Mesendoderm (in vitro differentiated cells): Measurements from ENCODE around the gene MIA2.
"Not testable (repeated sequence)": the region's sequence is repeated elsewhere in the genome, so short reads cannot be mapped to it uniquely, and the experiment has no call there.

ENCODE experiments used
- DNase-seq: peaks from one replicate; pipeline ENCODE4 v3.0.0; 2013
- H2AK5ac ChIP-seq: 2 replicates; pipeline ENCODE4 v1.6.1; 2013; ENCODE audit warnings: low read length, inconsistent platforms
- H2BK120ac ChIP-seq: 2 replicates; pipeline ENCODE4 v1.6.1; 2013; ENCODE audit warnings: low read depth, mild to moderate bottlenecking, low read length, moderate library complexity, mixed read lengths
- H2BK15ac ChIP-seq: replicated peaks from 2 replicates; pipeline ENCODE4 v1.6.1; 2013; ENCODE audit warnings: low read depth, mild to moderate bottlenecking, moderate library complexity
- H2BK5ac ChIP-seq: 2 replicates; pipeline ENCODE4 v1.6.1; 2013; ENCODE audit warnings: low read length, inconsistent platforms
- H3K18ac ChIP-seq: 2 replicates; pipeline ENCODE4 v1.6.1; 2013; ENCODE audit warnings: mild to moderate bottlenecking, low read length, mixed read lengths
- H3K23ac ChIP-seq: one replicate; pipeline ENCODE4 v1.6.1; 2013; ENCODE audit warnings: low read length
- H3K27ac ChIP-seq: 2 replicates; pipeline ENCODE4 v1.5.1; 2013; ENCODE audit warnings: low read depth, mild to moderate bottlenecking, inconsistent platforms, low read length, moderate library complexity
- H3K27me3 ChIP-seq: 2 replicates; pipeline ENCODE4 v1.6.1; 2013; ENCODE audit warnings: low read length, control low read depth, mild to moderate bottlenecking, inconsistent platforms; ENCODE audit not compliant: insufficient read depth, poor library complexity
- H3K36me3 ChIP-seq: 2 replicates; pipeline ENCODE4 v1.6.1; 2013; ENCODE audit warnings: low read length, inconsistent platforms; ENCODE audit not compliant: control insufficient read depth, insufficient read depth
- H3K4ac ChIP-seq: one replicate; pipeline ENCODE4 v1.6.1; 2013; ENCODE audit warnings: low read depth, mild to moderate bottlenecking, low read length, moderate library complexity
- H3K4me1 ChIP-seq: 2 replicates; pipeline ENCODE4 v1.6.1; 2013; ENCODE audit warnings: low read depth, low read length, inconsistent platforms; ENCODE audit not compliant: control insufficient read depth
- H3K4me2 ChIP-seq: 2 replicates; pipeline ENCODE4 v1.6.1; 2013; ENCODE audit warnings: low read length
- H3K4me3 ChIP-seq: 2 replicates; pipeline ENCODE4 v1.5.1; 2013; ENCODE audit warnings: mild to moderate bottlenecking, low read length
- H3K56ac ChIP-seq: one replicate; pipeline ENCODE4 v1.6.1; 2013; ENCODE audit warnings: low read length
- H3K79me1 ChIP-seq: 2 replicates; pipeline ENCODE4 v1.6.1; 2013; ENCODE audit warnings: low read length, inconsistent platforms
- H3K79me2 ChIP-seq: 2 replicates; pipeline ENCODE4 v1.6.1; 2013; ENCODE audit warnings: mild to moderate bottlenecking, low read length; ENCODE audit not compliant: control insufficient read depth, insufficient read depth
- H3K9ac ChIP-seq: 2 replicates; pipeline ENCODE4 v1.6.1; 2013; ENCODE audit warnings: low read length, inconsistent platforms
- H4K5ac ChIP-seq: one replicate; pipeline ENCODE4 v1.6.1; 2013; ENCODE audit warnings: low read length
- H4K8ac ChIP-seq: one replicate; pipeline ENCODE4 v1.6.1; 2013; ENCODE audit warnings: low read depth, mild to moderate bottlenecking, control low read depth, low read length, moderate library complexity
- WGBS: extraction: QIAGEN DNeasy Blood & Tissue Kit; methylation state at CpG from one replicate; pipeline ENCODE4 v1.1.7; 2013; ENCODE audit warnings: low lambda C conversion rate, missing lambda C conversion rate; ENCODE audit not compliant: insufficient coverage; ENCODE audit errors: extremely low coverage; 5-methylcytosine and 5-hydroxymethylcytosine counted together

The MIA2 gene

DNA sequence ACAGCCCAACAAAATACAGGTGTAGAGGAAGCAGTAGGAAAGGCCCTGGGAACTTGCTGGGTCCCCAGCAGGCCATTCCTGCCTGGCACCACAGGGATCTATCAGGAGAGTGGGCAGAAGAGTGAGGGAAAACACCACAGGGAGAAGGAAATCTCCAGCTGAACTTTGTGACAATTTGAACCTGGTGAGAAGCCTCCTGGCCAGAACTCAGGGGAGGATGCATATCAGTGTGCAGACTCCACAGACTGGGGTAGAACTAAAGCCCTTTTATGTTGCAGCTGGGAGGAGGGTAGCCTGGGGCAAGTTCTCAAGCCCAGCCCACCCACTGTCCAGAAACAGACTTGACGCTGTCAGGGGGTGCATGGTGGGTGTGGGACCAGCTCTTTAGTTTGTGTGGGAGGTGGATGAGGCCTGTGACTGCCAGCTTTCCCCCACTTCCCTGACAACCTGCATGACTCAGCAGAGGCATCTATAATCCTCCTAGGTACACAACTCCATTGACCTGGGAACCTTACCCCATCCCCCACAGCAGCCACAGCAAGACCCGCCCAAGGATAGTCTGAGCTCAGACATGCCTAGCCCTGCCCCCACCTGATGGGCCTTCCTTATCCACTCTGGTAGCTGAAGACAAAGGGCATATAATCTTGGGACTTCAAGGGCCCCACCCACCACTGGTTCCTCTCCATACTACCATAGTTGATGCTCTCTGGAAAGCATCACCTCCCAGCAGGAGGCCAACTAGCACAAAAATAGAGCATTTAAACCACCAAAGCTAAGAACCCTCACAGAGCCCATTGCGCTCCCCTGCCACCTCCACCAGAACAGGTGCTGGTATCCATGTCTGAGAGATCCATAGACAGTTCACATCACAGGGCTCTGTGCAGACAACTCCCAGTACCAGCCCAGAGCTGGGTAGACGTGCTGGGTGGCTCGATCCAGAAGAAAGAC, 29.8 kb upstream of the MIA2 start:
- H3K79me2 ChIP-seq = no peaks in the 10 kb centered on the region
- peaks cover 5% of the 10 kb centered on the region for H3K4me1 ChIP-seq
- no CpG with 5 or more reads among the region's 5 CpGs for WGBS
- peak overlapping the region; percentile 31 for H2BK120ac ChIP-seq
- H2BK5ac ChIP-seq = peak overlapping the region; percentile 81
- H4K5ac ChIP-seq = peak overlapping the region; percentile 30
- H3K27ac ChIP-seq = peak overlapping the region; percentile 96
- H3K23ac ChIP-seq = no peak overlapping the region
- H3K4ac ChIP-seq = no peak overlapping the region
- H3K79me1 ChIP-seq = no peaks in the 10 kb centered on the region
- no peak overlapping the region for H3K4me3 ChIP-seq
- H3K56ac ChIP-seq = peak overlapping the region; percentile 68
- peak; percentile 95 for DNase-seq
- H3K9ac ChIP-seq = peak overlapping the region; percentile 37
- H2BK15ac ChIP-seq = no peak overlapping the region
- no peaks in the 10 kb centered on the region for H3K27me3 ChIP-seq
- no peak overlapping the region for H3K4me2 ChIP-seq
- H3K18ac ChIP-seq = peak overlapping the region; percentile 65
- no peak overlapping the region for H2AK5ac ChIP-seq
- H4K8ac ChIP-seq = no peak overlapping the region
- no peaks in the 10 kb centered on the region for H3K36me3 ChIP-seq

DNA sequence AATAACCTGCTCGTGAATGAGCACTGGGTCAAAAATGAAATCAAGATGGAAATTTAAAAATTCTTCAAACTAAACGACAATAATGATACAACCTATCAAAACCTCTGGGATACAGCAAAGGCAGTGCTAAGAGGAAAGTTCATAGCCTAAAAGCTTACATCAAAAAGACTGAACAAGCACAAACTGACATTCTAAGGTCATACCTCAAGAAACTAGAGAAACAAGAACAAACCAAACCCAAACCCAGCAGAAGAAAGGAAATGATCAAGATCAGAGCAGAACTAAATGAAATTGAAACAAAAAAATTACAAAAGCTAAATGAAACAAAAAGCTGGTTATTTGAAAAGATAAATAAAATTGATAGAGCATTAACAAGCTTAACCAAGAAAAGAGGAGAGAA, 26.3 kb upstream of the MIA2 start:
- H3K23ac ChIP-seq, H3K4me1 ChIP-seq, H2BK120ac ChIP-seq, H3K56ac ChIP-seq, H3K4me2 ChIP-seq, H3K4ac ChIP-seq, H3K18ac ChIP-seq, H2AK5ac ChIP-seq, H4K8ac ChIP-seq, H2BK15ac ChIP-seq, H4K5ac ChIP-seq, H3K79me1 ChIP-seq, H2BK5ac ChIP-seq, H3K27ac ChIP-seq, H3K79me2 ChIP-seq, H3K36me3 ChIP-seq, H3K4me3 ChIP-seq, H3K9ac ChIP-seq, DNase-seq, H3K27me3 ChIP-seq: not testable (repeated sequence)
- WGBS = no CpG with 5 or more reads among the region's 2 CpGs

DNA sequence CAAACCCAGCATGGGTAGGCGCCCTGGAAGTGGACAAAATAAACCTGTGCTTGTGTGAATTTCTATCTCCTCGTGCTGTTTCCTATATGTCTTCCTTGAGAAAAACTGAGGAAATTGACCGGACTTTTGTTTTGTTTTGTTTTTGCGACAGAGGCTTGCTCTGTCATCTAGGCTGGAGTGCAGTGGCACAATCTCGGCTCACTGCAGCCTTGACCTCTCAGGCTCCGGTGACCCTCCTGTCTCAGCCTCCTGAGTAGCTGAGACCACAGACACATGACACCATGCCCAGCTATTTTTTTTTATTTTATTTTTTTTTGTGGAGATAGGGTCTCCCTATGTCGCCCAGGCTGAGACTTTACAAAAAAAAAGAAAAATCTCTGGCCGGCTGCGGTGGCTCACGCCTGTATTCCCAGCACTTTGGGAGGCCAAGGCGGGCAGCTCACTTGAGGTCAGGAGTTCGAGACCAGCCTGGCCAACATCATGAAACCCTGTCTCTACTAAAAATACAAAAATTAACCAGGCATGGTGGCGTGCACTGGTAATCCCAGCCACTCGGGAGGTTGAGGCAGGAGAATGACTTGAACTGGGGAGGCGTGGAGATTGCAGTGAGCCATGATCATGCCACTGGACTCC, 22.5 kb upstream of the MIA2 start:
- no peak overlapping the region for H3K9ac ChIP-seq
- no peak overlapping the region for H3K18ac ChIP-seq
- no peak overlapping the region for H3K4ac ChIP-seq
- H3K27ac ChIP-seq = no peak overlapping the region
- H3K56ac ChIP-seq = no peak overlapping the region
- no CpG with 5 or more reads among the region's 15 CpGs for WGBS
- H3K4me2 ChIP-seq = no peak overlapping the region
- H2AK5ac ChIP-seq = no peak overlapping the region
- H2BK15ac ChIP-seq = no peak overlapping the region
- no peaks in the 10 kb centered on the region for H3K4me1 ChIP-seq
- no peaks in the 10 kb centered on the region for H3K27me3 ChIP-seq
- no peaks in the 10 kb centered on the region for H3K79me2 ChIP-seq
- H4K8ac ChIP-seq = no peak overlapping the region
- no peak overlapping the region for H2BK120ac ChIP-seq
- no peak for DNase-seq
- no peak overlapping the region for H3K23ac ChIP-seq
- H2BK5ac ChIP-seq = no peak overlapping the region
- H4K5ac ChIP-seq = no peak overlapping the region
- no peaks in the 10 kb centered on the region for H3K79me1 ChIP-seq
- no peak overlapping the region for H3K4me3 ChIP-seq
- H3K36me3 ChIP-seq = no peaks in the 10 kb centered on the region

DNA sequence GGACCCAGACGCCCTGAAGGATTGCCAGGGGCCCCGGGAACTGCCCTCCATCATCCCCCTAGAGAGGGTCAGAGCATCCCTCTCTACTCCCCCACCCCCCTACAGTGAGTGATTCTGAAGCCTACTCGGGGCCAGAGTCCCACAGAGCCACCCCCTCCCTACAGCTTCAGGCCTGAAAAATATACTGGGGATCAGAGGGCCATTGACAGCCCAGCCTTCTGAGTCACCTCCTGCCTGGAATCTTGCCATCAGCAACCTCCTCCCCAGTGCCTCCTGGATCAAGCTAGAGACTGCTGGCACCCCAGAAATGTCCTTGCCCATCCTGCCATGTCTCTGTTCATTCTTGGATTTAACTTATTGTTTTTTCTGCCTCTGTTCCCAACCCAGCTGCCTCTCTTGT, 21.7 kb upstream of the MIA2 start:
- no peak overlapping the region for H2AK5ac ChIP-seq
- WGBS = no CpG with 5 or more reads among the region's 3 CpGs
- H4K8ac ChIP-seq = no peak overlapping the region
- H3K23ac ChIP-seq = no peak overlapping the region
- no peak overlapping the region for H2BK5ac ChIP-seq
- no peaks in the 10 kb centered on the region for H3K79me2 ChIP-seq
- H3K4me3 ChIP-seq = no peak overlapping the region
- no peak for DNase-seq
- no peak overlapping the region for H2BK15ac ChIP-seq
- no peak overlapping the region for H3K56ac ChIP-seq
- H3K4ac ChIP-seq = no peak overlapping the region
- H3K27me3 ChIP-seq = no peaks in the 10 kb centered on the region
- H2BK120ac ChIP-seq = no peak overlapping the region
- H3K4me1 ChIP-seq = no peaks in the 10 kb centered on the region
- H4K5ac ChIP-seq = no peak overlapping the region
- H3K18ac ChIP-seq = no peak overlapping the region
- no peak overlapping the region for H3K4me2 ChIP-seq
- no peak overlapping the region for H3K9ac ChIP-seq
- H3K27ac ChIP-seq = no peak overlapping the region
- no peaks in the 10 kb centered on the region for H3K36me3 ChIP-seq
- H3K79me1 ChIP-seq = no peaks in the 10 kb centered on the region

DNA sequence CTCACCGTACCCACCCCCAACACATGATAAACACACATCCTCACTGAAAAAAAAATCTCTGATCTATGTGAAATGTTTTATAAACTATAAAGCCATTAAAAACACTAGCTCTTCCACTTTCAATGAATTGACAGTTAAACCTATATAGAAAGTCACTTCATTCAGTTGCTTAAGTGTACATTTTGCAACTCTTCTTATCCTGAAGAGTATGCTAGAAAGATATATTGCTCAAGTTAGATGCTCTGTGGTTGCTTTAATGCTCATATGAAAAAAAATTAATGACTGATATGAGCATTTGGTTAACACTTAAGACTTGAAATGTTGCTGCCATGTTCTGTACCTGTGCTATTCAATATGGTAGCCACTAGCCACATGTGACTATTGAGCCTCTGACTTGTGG, 21.0 kb upstream of the MIA2 start:
- Histone ChIP-seq H3K9ac (no peak overlapping the region), H3K27ac (no peak overlapping the region), H4K8ac (no peak overlapping the region), H3K79me1 (no peaks in the 10 kb centered on the region), H3K4me2 (no peak overlapping the region), H3K23ac (no peak overlapping the region), H2BK5ac (no peak overlapping the region), H3K56ac (no peak overlapping the region), H3K4me3 (no peak overlapping the region), H3K18ac (no peak overlapping the region), H3K36me3 (no peaks in the 10 kb centered on the region), H4K5ac (no peak overlapping the region), H3K4ac (no peak overlapping the region), H3K79me2 (no peaks in the 10 kb centered on the region), H2BK15ac (no peak overlapping the region), H2BK120ac (no peak overlapping the region), H2AK5ac (no peak overlapping the region), H3K4me1 (no peaks in the 10 kb centered on the region), H3K27me3 (no peaks in the 10 kb centered on the region)
- DNase-seq = no peak
- WGBS = no CpG with 5 or more reads among the region's 1 CpG
